Erythroblast (primary cell): Measurements from ENCODE around the gene TNFRSF25.
A peak's percentile ranks its signal among the peaks of the same experiment; 100 is the strongest.

ENCODE experiments used
- DNase-seq, 2 experiments: peaks; one replicate each; lab custom pipeline; 2025; lab: John Stamatoyannopoulos, UW
- GATA1 ChIP-seq: IDR thresholded peaks from 2 replicates; pipeline ENCODE4 v1.6.1; 2011; ENCODE audit warnings: low read depth, mild to moderate bottlenecking, control low read depth, low read length, moderate library complexity
- POLR2A ChIP-seq: IDR thresholded peaks from 2 replicates; pipeline ENCODE4 v1.6.1; 2011; ENCODE audit warnings: mild to moderate bottlenecking, low read length

The TNFRSF25 gene

GRCh38 chr1:6416906-6417305 lies 49.1 kb downstream of the TNFRSF25 start:
- no peak for TF ChIP-seq POLR2A
- TF ChIP-seq GATA1: no peak
- no peak for DNase-seq

- DNase-seq: no peak
- TF ChIP-seq POLR2A: no peak
- no peak for TF ChIP-seq GATA1
Observed at GRCh38 chr1:6416295-6416656, 49.7 kb downstream of the TNFRSF25 start.

GRCh38 chr1:6414881-6415626 lies 50.9 kb downstream of the TNFRSF25 start:
- TF ChIP-seq GATA1: no peak
- no peak for TF ChIP-seq POLR2A
- DNase-seq: no peak

- TF ChIP-seq GATA1: no peak
- no peak for TF ChIP-seq POLR2A
- DNase-seq: peak; percentile 51 to 57
Observed at GRCh38 chr1:6414443-6414844, 51.5 kb downstream of the TNFRSF25 start.

GRCh38 chr1:6412896-6413295 lies 53.1 kb downstream of the TNFRSF25 start:
- TF ChIP-seq POLR2A (no peak), GATA1 (no peak)
- DNase-seq: no peak
